GM18502 (cell line): ENCODE measurements around the gene DES.

Source experiments
- ATAC-seq: cut with Tn5 transposase; IDR thresholded peaks from one replicate; pipeline ENCODE4 v1.9.1; 2021; ENCODE audit warnings: mild to moderate bottlenecking; ENCODE audit not compliant: unreplicated experiment, poor library complexity

The DES gene

GRCh38 chr2:219437141-219437540 lies 19.0 kb downstream of the DES start:
- ATAC-seq: no peak

- ATAC-seq: no peak
Observed at GRCh38 chr2:219437690-219438206, 19.6 kb downstream of the DES start.

GRCh38 chr2:219438453-219438852 lies 20.3 kb downstream of the DES start:
- ATAC-seq: no peak

GRCh38 chr2:219439506-219439905 lies 21.3 kb downstream of the DES start:
- ATAC-seq: no peak

- ATAC-seq: no peak
Observed at GRCh38 chr2:219440388-219441256, 22.4 kb downstream of the DES start.

- no peak for ATAC-seq
Observed at GRCh38 chr2:219441451-219442255, 23.5 kb downstream of the DES start.

- ATAC-seq: no peak
Observed at GRCh38 chr2:219442256-219443015, 24.3 kb downstream of the DES start.

GRCh38 chr2:219443016-219443696 lies 25.0 kb downstream of the DES start:
- ATAC-seq: no peak

GRCh38 chr2:219443697-219444023 lies 25.5 kb downstream of the DES start:
- no peak for ATAC-seq

GRCh38 chr2:219444566-219445091 lies 26.5 kb downstream of the DES start:
- no peak for ATAC-seq

GRCh38 chr2:219445220-219445640 lies 27.1 kb downstream of the DES start:
- ATAC-seq: no peak

- no peak for ATAC-seq
Observed at GRCh38 chr2:219446101-219446504, 27.9 kb downstream of the DES start.

- ATAC-seq: no peak
Observed at GRCh38 chr2:219446689-219447088, 28.5 kb downstream of the DES start.

GRCh38 chr2:219447242-219448098 lies 29.3 kb downstream of the DES start:
- no peak for ATAC-seq

- ATAC-seq: no peak
Observed at GRCh38 chr2:219448099-219448775, 30.1 kb downstream of the DES start.

- no peak for ATAC-seq
Observed at GRCh38 chr2:219448776-219449341, 30.7 kb downstream of the DES start.

- no peak for ATAC-seq
Observed at GRCh38 chr2:219449609-219450008, 31.4 kb downstream of the DES start.
